Smooth muscle cell (in vitro differentiated cells): Measurements from ENCODE around the gene GPR143. TPM values are rescaled to one million over a fixed set of nuclear protein-coding genes. Genes with fewer than 3 reads are reported as not detected.

Experiments used
- DNase-seq: peaks from one replicate; lab custom pipeline; 2025; ENCODE audit not compliant: unreplicated experiment; lab: John Stamatoyannopoulos, UW
- H2AFZ ChIP-seq: fragments of 200-600 bp; sonication (generic); 2 replicates; pipeline ENCODE4 v1.6.0; 2016; ENCODE audit warnings: antibody characterized with exemption, low read depth, mild to moderate bottlenecking
- H3F3A ChIP-seq: fragments of 200-600 bp; sonication (generic); 2 replicates; pipeline ENCODE4 v1.6.0; 2017; ENCODE audit warnings: antibody characterized with exemption, low read depth
- H3K27ac ChIP-seq: fragments of 200-600 bp; sonication (generic); 2 replicates; pipeline ENCODE4 v1.5.1; 2016; ENCODE audit warnings: low read depth, mild to moderate bottlenecking
- H3K27me3 ChIP-seq: fragments of 200-600 bp; sonication (generic); 2 replicates; pipeline ENCODE4 v1.6.1; 2016; ENCODE audit warnings: low read depth, mild to moderate bottlenecking
- H3K36me3 ChIP-seq: fragments of 200-600 bp; sonication (generic); 2 replicates; pipeline ENCODE4 v1.5.1; 2016; ENCODE audit warnings: low read depth
- H3K4me1 ChIP-seq: fragments of 200-600 bp; sonication (generic); 2 replicates; pipeline ENCODE4 v1.5.1; 2016; ENCODE audit warnings: low read depth
- H3K4me2 ChIP-seq: fragments of 200-600 bp; sonication (generic); 2 replicates; pipeline ENCODE4 v1.6.0; 2016; ENCODE audit warnings: mild to moderate bottlenecking
- H3K4me3 ChIP-seq: fragments of 200-600 bp; sonication (generic); 2 replicates; pipeline ENCODE4 v1.5.1; 2016; ENCODE audit warnings: mild to moderate bottlenecking
- H3K79me2 ChIP-seq: fragments of 200-600 bp; sonication (generic); 2 replicates; pipeline ENCODE4 v1.6.0; 2016; ENCODE audit warnings: low read depth, mild to moderate bottlenecking
- H3K9ac ChIP-seq: fragments of 200-600 bp; sonication (generic); 2 replicates; pipeline ENCODE4 v1.6.0; 2016; ENCODE audit warnings: low read depth
- H3K9me3 ChIP-seq: fragments of 200-600 bp; sonication (generic); replicated peaks from 2 replicates; pipeline ENCODE4 v1.5.1; 2016; ENCODE audit warnings: low read depth
- H4K20me1 ChIP-seq: fragments of 200-600 bp; sonication (generic); 2 replicates; pipeline ENCODE4 v1.6.0; 2016; ENCODE audit warnings: low read depth
- WGBS: methylation state at CpG from one replicate; pipeline ENCODE4 v1.1.7; 2016; ENCODE audit warnings: low lambda C conversion rate; 5-methylcytosine and 5-hydroxymethylcytosine counted together
- polyA plus RNA-seq: library from polyadenylated mRNA; unstranded; fragments of >200 nt; fragmentation: Nextera tagmentation; extraction: Ambion mirVana; gene quantifications from 2 replicates; pipeline ENCODE4 v1.2.1, GENCODE V29; 2016
- total RNA-seq: library from RNA; depleted of rRNA; stranded (reverse); fragments of >200 nt; gene quantifications from 2 replicates; pipeline ENCODE4 v1.2.3, GENCODE V29; 2014
- TF ChIP-seq, protein P1 (sequence below): fragments of 200-600 bp; sonication (generic); IDR thresholded peaks from 2 replicates; pipeline ENCODE4 v1.5.1; 2017; ENCODE audit warnings: borderline replicate concordance, mild to moderate bottlenecking, antibody characterized with exemption; ENCODE audit not compliant: insufficient read depth, poor library complexity, severe bottlenecking

Gene GPR143
- total and polyA plus RNA-seq, 2 experiments from 2014 or later: 0.72 to 1.4 TPM

DNA sequence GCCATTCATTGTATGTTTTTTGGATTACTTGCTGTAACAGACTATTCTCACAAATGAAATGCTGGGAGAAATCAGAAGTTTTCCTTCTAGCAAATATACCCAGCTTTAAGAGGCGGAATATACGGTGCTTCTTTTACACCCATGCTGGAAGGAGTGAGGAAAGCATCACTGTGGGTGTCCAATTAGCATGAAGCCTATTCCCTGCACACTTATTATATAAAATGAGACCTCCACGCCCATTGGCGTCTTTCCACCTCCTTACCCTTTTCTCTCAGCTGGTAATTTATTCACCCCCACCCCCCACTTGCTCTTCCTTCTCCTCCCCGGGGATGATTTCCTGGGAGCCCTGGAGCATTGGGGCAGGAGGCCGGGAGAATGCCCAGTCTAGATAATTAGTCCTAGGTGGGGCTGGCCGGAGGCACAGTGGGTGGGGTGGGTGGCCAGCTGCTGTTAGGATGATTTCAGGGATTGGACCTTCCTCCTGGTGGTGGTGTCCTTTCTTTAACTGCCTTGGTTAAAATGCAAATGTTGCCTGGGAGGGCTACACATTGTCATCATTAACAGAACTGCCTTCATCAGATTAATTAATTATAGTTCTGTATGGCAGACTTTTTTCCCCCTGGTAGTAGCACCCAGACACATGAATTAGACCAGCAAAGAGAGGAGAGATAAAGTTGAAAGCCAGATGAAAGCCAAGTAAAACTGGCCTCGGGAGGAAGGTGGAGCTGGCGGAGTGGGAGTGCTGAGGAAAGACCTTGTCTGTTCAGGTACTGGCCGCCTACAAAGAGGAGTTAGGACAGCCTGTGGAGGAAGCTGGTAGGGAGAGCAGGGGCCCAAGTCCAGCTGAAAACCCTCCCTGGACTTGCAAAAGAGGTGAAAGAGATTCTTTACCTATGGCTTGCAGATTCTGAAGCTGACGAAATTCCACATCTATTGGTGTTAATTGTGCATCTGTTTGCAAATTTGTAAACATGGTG, 32.0 kb upstream of the GPR143 start:
- peaks cover 3% of the 10 kb centered on the region for H3K79me2 ChIP-seq
- no peaks in the 10 kb centered on the region for H3K27me3 ChIP-seq
- no peaks in the 10 kb centered on the region for H3K4me1 ChIP-seq
- H3K9me3 ChIP-seq: no peaks in the 10 kb centered on the region
- H3K9ac ChIP-seq: no peak overlapping the region
- WGBS: 73% methylated on average over 11 of the region's 11 CpGs
- H3K4me3 ChIP-seq: no peak overlapping the region
- TF ChIP-seq, protein P1, sequence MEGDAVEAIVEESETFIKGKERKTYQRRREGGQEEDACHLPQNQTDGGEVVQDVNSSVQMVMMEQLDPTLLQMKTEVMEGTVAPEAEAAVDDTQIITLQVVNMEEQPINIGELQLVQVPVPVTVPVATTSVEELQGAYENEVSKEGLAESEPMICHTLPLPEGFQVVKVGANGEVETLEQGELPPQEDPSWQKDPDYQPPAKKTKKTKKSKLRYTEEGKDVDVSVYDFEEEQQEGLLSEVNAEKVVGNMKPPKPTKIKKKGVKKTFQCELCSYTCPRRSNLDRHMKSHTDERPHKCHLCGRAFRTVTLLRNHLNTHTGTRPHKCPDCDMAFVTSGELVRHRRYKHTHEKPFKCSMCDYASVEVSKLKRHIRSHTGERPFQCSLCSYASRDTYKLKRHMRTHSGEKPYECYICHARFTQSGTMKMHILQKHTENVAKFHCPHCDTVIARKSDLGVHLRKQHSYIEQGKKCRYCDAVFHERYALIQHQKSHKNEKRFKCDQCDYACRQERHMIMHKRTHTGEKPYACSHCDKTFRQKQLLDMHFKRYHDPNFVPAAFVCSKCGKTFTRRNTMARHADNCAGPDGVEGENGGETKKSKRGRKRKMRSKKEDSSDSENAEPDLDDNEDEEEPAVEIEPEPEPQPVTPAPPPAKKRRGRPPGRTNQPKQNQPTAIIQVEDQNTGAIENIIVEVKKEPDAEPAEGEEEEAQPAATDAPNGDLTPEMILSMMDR: no peak
- H3F3A ChIP-seq: no peaks in the 10 kb centered on the region
- H4K20me1 ChIP-seq: no peaks in the 10 kb centered on the region
- H2AFZ ChIP-seq: no peak overlapping the region
- no peak overlapping the region for H3K27ac ChIP-seq
- no peaks in the 10 kb centered on the region for H3K36me3 ChIP-seq
- no peak overlapping the region for H3K4me2 ChIP-seq
- no peak for DNase-seq

DNA sequence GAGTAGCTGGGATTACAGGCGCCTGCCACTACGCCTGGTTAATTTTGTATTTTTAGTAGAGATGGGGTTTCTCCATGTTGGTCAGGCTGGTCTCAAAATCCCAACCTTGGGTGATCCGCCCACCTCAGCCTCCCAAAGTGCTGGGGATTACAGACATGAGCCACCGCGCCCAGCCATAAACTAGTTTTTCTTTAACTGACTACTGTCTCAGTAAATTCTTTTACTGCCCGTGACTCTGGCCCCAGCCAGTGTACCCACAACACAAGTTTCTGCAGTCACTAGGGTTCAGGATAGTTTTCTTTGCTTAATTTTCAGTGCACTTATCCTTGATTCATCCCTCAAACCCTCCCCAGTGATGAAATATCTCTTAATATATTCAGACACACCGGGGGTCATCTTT, 28.8 kb upstream of the GPR143 start:
- Histone ChIP-seq H3K4me3 (no peak overlapping the region), H3K27ac (no peak overlapping the region), H3K9ac (no peak overlapping the region), H3K4me2 (no peak overlapping the region), H4K20me1 (no peaks in the 10 kb centered on the region), H3K4me1 (peaks cover 14% of the 10 kb centered on the region), H2AFZ (no peak overlapping the region), H3K36me3 (no peaks in the 10 kb centered on the region), H3K9me3 (no peaks in the 10 kb centered on the region), H3K79me2 (no peaks in the 10 kb centered on the region), H3F3A (no peaks in the 10 kb centered on the region), H3K27me3 (no peaks in the 10 kb centered on the region)
- TF ChIP-seq, protein P1: no peak
- 64% methylated on average over 7 of the region's 7 CpGs for WGBS
- DNase-seq: no peak

DNA sequence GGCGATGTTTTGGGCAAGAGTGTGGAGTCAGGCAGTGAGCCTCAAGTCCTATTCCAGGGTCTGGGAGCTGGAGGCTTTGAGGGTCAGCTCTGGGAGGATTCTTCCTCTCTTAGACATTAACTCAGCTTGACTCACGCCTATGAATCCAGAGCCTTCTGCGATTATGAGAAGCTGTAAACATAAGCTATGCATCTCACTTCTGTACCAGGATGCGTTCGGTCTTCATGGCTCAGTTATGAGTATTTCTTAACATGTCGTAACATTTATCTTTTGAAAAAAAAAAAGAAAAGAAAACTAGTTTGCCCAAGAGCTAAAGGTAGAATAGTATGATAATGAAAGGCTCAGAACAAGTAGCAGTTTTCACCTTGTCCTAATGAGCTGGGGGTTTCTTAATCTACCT, 25.2 kb upstream of the GPR143 start:
- H3K27me3 ChIP-seq: no peaks in the 10 kb centered on the region
- peak overlapping the region; percentile 23 for H3K27ac ChIP-seq
- no peaks in the 10 kb centered on the region for H3K36me3 ChIP-seq
- H3K4me1 ChIP-seq: peaks cover 14% of the 10 kb centered on the region
- no peak for DNase-seq
- H4K20me1 ChIP-seq: no peaks in the 10 kb centered on the region
- H3K4me2 ChIP-seq: peak overlapping the region; percentile 42
- no peak overlapping the region for H3K9ac ChIP-seq
- H3K4me3 ChIP-seq: no peak overlapping the region
- no peak overlapping the region for H2AFZ ChIP-seq
- TF ChIP-seq, protein P1: no peak
- 45% methylated on average over 6 of the region's 6 CpGs for WGBS
- no peaks in the 10 kb centered on the region for H3K79me2 ChIP-seq
- no peaks in the 10 kb centered on the region for H3K9me3 ChIP-seq
- H3F3A ChIP-seq: no peaks in the 10 kb centered on the region
